GM12864 (cell line): ENCODE data around the gene CMTM1.

Experiments
- DNase-seq: peaks from one replicate; pipeline ENCODE4 v3.0.0-alpha.2; 2011; ENCODE audit warnings: low read depth
- H3K4me3 ChIP-seq: 2 replicates; pipeline ENCODE4 v1.5.1; 2011; ENCODE audit warnings: mild to moderate bottlenecking, low read depth, low read length, control low read depth
- TF ChIP-seq, protein P1 (sequence below): IDR thresholded peaks from 2 replicates; pipeline ENCODE4 v1.5.1; 2011; ENCODE audit warnings: low read depth, mild to moderate bottlenecking, moderate library complexity, low read length, control low read depth, inconsistent platforms; ENCODE audit errors: missing control alignments

Gene CMTM1

DNA sequence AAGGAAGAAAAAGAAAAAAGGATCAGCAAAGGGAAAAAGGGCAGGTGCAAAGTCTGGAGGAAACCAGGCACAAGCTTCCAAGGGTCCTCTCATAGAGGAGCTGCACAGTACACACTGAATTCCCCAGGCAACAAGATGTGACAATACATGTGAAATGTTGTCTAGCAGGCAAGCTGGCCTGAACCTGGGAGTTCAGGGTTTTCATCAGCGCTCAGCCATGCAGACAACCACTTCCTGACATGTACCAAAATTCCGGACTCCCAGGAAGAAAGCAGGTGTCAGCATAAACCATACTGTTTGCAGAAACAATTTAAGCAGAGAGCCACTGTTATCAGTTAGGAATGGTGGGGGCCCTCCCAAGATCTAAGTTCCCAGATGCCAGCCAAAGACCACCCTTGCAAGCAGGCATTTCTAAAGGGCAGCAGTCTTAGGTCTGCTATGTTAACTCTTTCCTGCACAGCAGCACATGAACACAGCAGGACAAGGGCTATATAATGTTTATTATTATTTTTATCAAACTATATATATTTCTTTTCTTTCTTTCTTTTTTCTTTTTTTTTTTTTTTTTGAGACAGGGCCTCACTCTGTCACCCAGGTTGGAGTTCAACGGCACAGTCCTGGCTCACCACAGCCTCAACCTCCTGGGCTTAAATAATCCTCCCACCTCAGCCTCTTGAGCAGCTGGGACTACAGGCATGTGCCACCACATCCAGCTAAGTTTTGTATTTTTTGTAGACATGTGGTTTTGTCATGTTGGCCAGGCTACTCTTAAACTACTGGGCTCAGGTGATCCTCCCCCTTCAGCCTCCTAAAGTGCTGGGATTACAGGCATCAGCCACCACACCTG, 26.4 kb upstream of the CMTM1 start:
- H3K4me3 ChIP-seq = no peak overlapping the region
- TF ChIP-seq, protein P1, sequence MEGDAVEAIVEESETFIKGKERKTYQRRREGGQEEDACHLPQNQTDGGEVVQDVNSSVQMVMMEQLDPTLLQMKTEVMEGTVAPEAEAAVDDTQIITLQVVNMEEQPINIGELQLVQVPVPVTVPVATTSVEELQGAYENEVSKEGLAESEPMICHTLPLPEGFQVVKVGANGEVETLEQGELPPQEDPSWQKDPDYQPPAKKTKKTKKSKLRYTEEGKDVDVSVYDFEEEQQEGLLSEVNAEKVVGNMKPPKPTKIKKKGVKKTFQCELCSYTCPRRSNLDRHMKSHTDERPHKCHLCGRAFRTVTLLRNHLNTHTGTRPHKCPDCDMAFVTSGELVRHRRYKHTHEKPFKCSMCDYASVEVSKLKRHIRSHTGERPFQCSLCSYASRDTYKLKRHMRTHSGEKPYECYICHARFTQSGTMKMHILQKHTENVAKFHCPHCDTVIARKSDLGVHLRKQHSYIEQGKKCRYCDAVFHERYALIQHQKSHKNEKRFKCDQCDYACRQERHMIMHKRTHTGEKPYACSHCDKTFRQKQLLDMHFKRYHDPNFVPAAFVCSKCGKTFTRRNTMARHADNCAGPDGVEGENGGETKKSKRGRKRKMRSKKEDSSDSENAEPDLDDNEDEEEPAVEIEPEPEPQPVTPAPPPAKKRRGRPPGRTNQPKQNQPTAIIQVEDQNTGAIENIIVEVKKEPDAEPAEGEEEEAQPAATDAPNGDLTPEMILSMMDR = no peak
- DNase-seq = no peak

DNA sequence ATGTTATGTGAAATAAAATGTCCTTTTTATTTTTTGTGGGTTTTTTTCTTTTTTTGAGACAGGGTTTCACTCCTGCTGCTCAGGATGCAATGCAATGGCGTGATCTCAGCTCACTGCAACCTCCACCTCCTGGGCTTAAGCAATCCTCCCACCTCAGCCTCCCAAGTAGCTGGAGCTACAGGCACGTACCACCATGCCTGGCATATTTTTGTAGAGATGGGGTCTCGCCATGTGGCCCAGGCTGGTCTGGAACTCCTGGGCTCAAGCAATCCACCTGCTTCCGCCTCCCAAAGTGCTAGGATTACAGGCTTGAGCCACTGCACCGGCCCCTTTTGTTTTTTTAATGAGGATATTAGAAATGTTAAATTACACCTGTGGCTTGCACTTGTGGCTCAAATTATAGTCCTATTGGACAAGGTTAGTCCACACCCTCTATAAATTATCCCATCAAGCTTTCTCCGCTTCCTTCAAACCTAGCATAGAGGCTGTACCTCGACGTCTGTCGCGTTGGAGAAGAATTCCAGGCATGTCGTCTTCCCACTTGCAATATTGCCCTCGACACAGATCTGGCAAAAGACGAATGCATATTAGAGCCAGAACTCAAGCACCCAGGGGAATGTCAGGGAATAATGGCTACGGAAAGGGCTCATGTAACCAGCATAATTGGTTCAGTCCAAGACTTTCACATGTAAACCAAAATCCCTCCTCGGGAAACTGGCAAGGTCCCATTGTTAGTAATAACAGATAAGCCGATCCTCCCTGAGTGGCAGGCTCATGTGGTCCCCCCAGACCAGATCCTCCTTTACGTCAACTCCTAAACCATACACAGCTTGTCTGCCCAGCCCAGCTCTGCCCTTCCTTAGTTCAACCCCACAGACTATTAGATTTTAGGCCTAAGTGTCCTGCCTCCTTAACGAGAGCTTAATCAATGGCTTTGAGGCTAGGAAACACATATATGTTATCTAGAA, 24.6 kb upstream of the CMTM1 start:
- no peak overlapping the region for H3K4me3 ChIP-seq
- DNase-seq = no peak
- TF ChIP-seq, protein P1 = no peak

DNA sequence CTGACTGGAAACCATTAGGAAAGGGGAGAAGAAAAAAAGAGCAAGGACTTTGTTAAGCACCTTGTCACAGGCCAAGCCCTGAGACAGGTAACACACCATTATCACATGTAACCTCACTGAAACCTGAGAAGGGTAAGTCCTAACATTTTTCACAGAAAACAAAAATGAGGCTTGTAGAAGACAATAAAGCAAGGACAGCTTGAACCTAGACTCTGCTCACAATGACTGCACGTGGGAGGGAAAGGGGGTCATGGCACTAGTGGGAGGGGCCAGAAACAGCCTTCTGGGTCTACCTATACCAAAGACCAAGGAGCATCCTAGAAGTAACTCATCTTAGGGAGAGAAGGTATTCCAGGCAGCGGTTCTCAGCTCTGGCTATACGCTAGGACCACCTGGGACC, 23.8 kb upstream of the CMTM1 start:
- TF ChIP-seq, protein P1 = no peak
- DNase-seq = no peak
- no peak overlapping the region for H3K4me3 ChIP-seq

DNA sequence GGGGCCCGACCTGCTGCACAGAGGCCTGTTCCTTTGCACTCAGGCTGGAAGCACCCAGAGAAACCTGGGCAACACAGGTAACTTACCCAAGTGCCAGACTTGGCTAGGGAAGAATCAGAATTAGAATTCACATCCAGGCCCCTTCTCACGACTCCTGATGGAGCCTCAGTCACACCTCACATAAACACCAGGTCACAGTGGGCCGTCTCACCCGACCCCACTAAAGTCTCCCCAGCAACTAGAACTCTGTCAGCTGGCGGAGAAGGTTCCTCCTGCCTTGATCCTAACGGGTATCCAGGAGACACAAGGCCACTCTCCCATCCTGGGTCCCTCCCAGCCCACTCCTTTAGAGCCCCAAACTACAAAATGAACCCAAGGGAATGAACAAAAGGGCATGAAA, 22.7 kb upstream of the CMTM1 start:
- H3K4me3 ChIP-seq = no peak overlapping the region
- TF ChIP-seq, protein P1 = no peak
- no peak for DNase-seq

DNA sequence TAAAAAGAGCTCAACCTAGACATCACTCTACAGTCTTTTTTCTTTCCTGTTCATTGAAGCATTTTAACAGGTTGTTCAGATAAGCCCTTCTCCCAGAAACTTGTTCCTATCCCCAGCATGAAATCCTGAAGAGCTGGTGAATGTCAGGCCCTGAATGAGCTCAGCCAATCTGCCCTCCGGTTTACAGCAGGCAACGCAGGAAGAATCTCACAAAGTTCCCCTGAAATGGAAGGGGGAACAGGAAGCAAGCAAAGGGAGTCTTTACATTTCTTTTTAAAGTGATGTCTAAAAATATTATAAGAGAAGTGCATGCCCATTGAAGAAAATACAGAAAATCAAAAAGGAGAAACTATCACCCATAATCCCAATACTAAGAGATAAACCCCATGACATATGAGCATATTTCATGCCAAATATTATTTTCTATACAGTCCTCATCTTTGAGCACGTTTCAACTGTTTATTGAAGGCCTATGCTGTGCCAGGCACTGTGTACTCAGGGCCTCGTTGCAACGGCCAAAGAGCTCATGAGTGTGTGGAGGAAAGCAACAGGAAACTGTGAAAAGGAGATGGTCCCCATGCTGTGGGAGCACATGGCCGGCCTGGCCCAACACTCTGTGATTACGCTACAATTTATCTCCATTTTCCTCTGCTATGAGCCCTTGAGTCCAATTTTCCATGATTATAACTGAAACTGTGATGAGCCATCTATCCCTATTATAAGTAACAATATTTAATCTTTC, 22.1 kb upstream of the CMTM1 start:
- TF ChIP-seq, protein P1 = no peak
- no peak overlapping the region for H3K4me3 ChIP-seq
- no peak for DNase-seq

DNA sequence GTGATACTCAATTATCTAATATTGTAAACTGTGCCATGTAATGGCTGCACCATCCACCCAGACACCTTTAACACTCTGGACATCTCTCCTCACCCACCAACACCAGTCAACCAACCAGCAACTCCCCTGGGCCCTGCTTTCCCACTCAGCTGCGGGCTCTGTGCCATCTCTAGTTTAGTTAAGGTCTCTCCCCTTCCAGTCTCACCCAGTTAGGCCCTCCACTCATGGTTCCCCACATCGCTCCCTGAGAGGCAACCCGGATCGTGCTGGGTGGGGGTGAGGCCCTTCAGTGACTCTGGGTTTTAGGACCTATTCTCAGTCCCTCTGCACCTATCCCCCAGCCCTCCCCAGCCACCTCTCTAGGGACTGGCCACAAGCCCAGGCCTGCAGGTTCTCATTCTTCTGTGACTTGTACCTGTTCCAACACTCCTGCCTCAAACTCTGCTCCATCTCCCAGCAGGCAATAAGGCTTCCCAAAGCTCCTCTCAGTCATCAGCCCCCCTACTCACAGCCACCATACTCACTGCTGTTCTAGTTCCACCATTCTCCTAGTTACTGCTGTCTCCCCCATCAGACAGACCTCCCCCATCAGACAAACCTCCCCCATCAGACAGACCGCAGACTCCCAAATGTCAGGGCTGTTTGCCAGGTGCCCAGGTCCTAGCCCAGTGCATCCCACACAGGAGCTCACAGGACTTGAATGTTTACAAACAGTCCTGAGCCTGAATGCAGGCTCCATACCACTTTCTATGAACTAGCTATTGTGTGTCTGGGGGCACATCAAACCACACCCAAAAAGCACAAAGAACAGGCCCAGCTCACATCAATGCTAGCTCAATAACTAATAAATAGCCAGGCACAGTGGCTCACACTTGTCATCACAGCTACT, 18.9 kb upstream of the CMTM1 start:
- H3K4me3 ChIP-seq = no peak overlapping the region
- no peak for DNase-seq
- TF ChIP-seq, protein P1 = no peak
